Caco-2 (cell line): Measurements from ENCODE around the gene PLD4. TPM values are rescaled to one million over a fixed set of nuclear protein-coding genes. Genes with fewer than 3 reads are reported as not detected.
"Not testable (repeated sequence)": the region's sequence is repeated elsewhere in the genome, so short reads cannot be mapped to it uniquely, and the experiment has no call there.

Source experiments
- BruUV-seq: library from RNA; stranded (reverse); fragments of 400-500 nt; replicated peaks from 2 replicates; lab custom pipeline; 2021; lab: Mats Ljungman, UMichigan
- CTCF ChIA-PET: fragments of 300-600 bp; sonication (Branson Sonifier 250); formaldehyde crosslinking; loops from one replicate; lab custom pipeline; 2022; ENCODE audit warnings: antibody characterized with exemption; lab: Charles Lee
- POLR2A ChIA-PET: fragments of 300-600 bp; sonication (Branson Sonifier 250); formaldehyde crosslinking; loops from one replicate; lab custom pipeline; 2022; ENCODE audit warnings: antibody characterized with exemption; lab: Charles Lee
- DNase-seq, 2 experiments: peaks; one replicate each; pipeline versions ENCODE4 v3.0.0 to v3.0.0-alpha.2; 2020 to 2022
- H3K27me3 ChIP-seq: replicated peaks from 2 replicates; pipeline ENCODE4 v1.6.0; 2011; ENCODE audit warnings: low read length; ENCODE audit not compliant: control insufficient read depth, insufficient read depth
- H3K36me3 ChIP-seq: 2 replicates; pipeline ENCODE4 v1.5.1; 2011; ENCODE audit warnings: low read length; ENCODE audit not compliant: control insufficient read depth, insufficient read depth
- H3K4me1 ChIP-seq: fragments of 250-450 bp; sonication (Bioruptor Pico); 2 replicates; pipeline ENCODE4 v1.5.1; 2020; ENCODE audit warnings: mild to moderate bottlenecking
- H3K4me3 ChIP-seq: 2 replicates; pipeline ENCODE4 v1.5.1; 2011; ENCODE audit warnings: low read depth, mild to moderate bottlenecking, control low read depth, low read length
- H3K9me3 ChIP-seq: fragments of 250-450 bp; sonication (Bioruptor Pico); 2 replicates; pipeline ENCODE4 v1.5.1; 2020; ENCODE audit warnings: mild to moderate bottlenecking, moderate library complexity
- H3K27ac Mint-ChIP-seq: one replicate; pipeline ENCODE4 v1.8.0; 2022; ENCODE audit warnings: mixed read lengths; ENCODE audit not compliant: unreplicated experiment
- H3K27me3 Mint-ChIP-seq: one replicate; pipeline ENCODE4 v1.8.0; 2022; ENCODE audit warnings: mixed read lengths; ENCODE audit not compliant: insufficient read depth, unreplicated experiment
- H3K36me3 Mint-ChIP-seq: one replicate; pipeline ENCODE4 v1.8.0; 2022; ENCODE audit warnings: mild to moderate bottlenecking, mixed read lengths; ENCODE audit not compliant: insufficient read depth, unreplicated experiment
- H3K4me1 Mint-ChIP-seq: one replicate; pipeline ENCODE4 v1.8.0; 2022; ENCODE audit warnings: low read depth, mixed read lengths; ENCODE audit not compliant: unreplicated experiment
- H3K4me3 Mint-ChIP-seq: one replicate; pipeline ENCODE4 v1.8.0; 2022; ENCODE audit warnings: mild to moderate bottlenecking, moderate library complexity, mixed read lengths; ENCODE audit not compliant: unreplicated experiment
- H3K9me3 Mint-ChIP-seq: one replicate; pipeline ENCODE4 v1.8.0; 2022; ENCODE audit warnings: mixed read lengths; ENCODE audit not compliant: unreplicated experiment
- intact Hi-C: fragments of 100-400 bp; cut with micrococcal nuclease; formaldehyde crosslinking; loops from one replicate; pipeline ENCODE4 v1.10.0; 2022; ENCODE audit not compliant: unreplicated experiment
- total RNA-seq: library from RNA; stranded (reverse); gene quantifications from 2 replicates; pipeline ENCODE4 v1.2.3, GENCODE V29; 2022
- TF ChIP-seq, protein P1 (sequence below), 2 experiments: fragments of 200-600 bp in 1 of 2; IDR thresholded peaks; 1 replicate in 1 of 2; 2 replicates in 1 of 2; pipeline versions ENCODE4 v1.5.1 to v1.8.0; 2011 to 2022; ENCODE audit warnings: antibody characterized with exemption in 1 of 2, control low read depth in 1 of 2, inconsistent platforms in 1 of 2, low read depth in 1 of 2, low read length in 1 of 2, mild to moderate bottlenecking in 1 of 2, moderate library complexity in 1 of 2; ENCODE audit not compliant: insufficient read depth in 1 of 2, severe bottlenecking in 1 of 2, unreplicated experiment in 1 of 2

The PLD4 gene
- total RNA-seq, 1 experiment from 2014 or later: not detected

GRCh38 chr14:104888489-104889374, 35.9 kb upstream of the PLD4 start:
- Mint-ChIP-seq H3K36me3 (peaks cover 22% of the 10 kb centered on the region), H3K4me3 (no peak overlapping the region), H3K27ac (no peak overlapping the region), H3K9me3 (no peaks in the 10 kb centered on the region), H3K4me1 (no peaks in the 10 kb centered on the region), H3K27me3 (no peaks in the 10 kb centered on the region)
- POLR2A ChIA-PET: no interaction called here
- Histone ChIP-seq H3K4me3 (no peak overlapping the region), H3K36me3 (no peaks in the 10 kb centered on the region), H3K9me3 (no peaks in the 10 kb centered on the region), H3K27me3 (no peaks in the 10 kb centered on the region), H3K4me1 (no peaks in the 10 kb centered on the region)
- peak in 1 of 2 experiments; percentile 32 for DNase-seq
- TF ChIP-seq, protein P1, sequence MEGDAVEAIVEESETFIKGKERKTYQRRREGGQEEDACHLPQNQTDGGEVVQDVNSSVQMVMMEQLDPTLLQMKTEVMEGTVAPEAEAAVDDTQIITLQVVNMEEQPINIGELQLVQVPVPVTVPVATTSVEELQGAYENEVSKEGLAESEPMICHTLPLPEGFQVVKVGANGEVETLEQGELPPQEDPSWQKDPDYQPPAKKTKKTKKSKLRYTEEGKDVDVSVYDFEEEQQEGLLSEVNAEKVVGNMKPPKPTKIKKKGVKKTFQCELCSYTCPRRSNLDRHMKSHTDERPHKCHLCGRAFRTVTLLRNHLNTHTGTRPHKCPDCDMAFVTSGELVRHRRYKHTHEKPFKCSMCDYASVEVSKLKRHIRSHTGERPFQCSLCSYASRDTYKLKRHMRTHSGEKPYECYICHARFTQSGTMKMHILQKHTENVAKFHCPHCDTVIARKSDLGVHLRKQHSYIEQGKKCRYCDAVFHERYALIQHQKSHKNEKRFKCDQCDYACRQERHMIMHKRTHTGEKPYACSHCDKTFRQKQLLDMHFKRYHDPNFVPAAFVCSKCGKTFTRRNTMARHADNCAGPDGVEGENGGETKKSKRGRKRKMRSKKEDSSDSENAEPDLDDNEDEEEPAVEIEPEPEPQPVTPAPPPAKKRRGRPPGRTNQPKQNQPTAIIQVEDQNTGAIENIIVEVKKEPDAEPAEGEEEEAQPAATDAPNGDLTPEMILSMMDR (IDR thresholded peaks at IDR 0.05; ENCODE audit: insufficient read depth in 1 of 2, low read depth in 1 of 2, low read length in 1 of 2, severe bottlenecking in 1 of 2, unreplicated experiment in 1 of 2): no peak
- no TSS peak for BruUV-seq
- CTCF ChIA-PET: interaction anchor here (0.6 kb wide), 1 partner anchor 62 kb away, joined by 3 read pairs; no protein-coding TSS in a partner anchor
- intact Hi-C loops: no loop called here

GRCh38 chr14:104889375-104889757, 35.3 kb upstream of the PLD4 start:
- peak overlapping the region; percentile 74 for H3K27ac Mint-ChIP-seq
- Histone ChIP-seq H3K27me3 (no peaks in the 10 kb centered on the region), H3K36me3 (no peaks in the 10 kb centered on the region), H3K4me1 (no peaks in the 10 kb centered on the region), H3K9me3 (no peaks in the 10 kb centered on the region), H3K4me3 (no peak overlapping the region)
- no TSS peak for BruUV-seq
- CTCF ChIA-PET: interaction anchor here (0.6 kb wide), 1 partner anchor 63 kb away, joined by 3 read pairs; no protein-coding TSS in a partner anchor
- no peaks in the 10 kb centered on the region for H3K27me3 Mint-ChIP-seq
- TF ChIP-seq, protein P1 (IDR thresholded peaks at IDR 0.05; ENCODE audit: insufficient read depth in 1 of 2, low read depth in 1 of 2, low read length in 1 of 2, severe bottlenecking in 1 of 2, unreplicated experiment in 1 of 2): no peak
- DNase-seq: no peak
- H3K4me3 Mint-ChIP-seq: no peak overlapping the region
- POLR2A ChIA-PET: no interaction called here
- H3K4me1 Mint-ChIP-seq: no peaks in the 10 kb centered on the region
- peaks cover 22% of the 10 kb centered on the region for H3K36me3 Mint-ChIP-seq
- H3K9me3 Mint-ChIP-seq: no peaks in the 10 kb centered on the region
- intact Hi-C loops: no loop called here

DNA sequence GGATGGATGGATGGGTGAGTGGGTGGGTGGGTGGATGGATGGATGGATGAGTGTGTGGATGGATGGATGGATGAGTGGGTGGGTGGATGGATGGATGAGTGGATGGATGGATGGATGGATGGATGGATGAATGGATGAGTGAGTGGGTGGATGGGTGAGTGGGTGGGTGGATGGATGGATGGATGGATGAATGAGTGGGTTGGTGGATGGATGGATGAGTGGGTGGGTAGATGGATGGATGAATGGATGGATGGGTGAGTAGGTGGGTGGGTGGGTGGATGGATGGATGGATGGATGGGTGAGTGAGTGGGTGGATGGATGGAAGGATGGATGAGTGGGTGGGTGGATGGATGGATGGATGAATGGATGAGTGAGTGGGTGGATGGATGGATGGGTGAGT, 34.4 kb upstream of the PLD4 start:
- BruUV-seq: not testable (repeated sequence)

More for the DNA sequence above, 34.4 kb upstream of the PLD4 start:
- DNase-seq, H3K4me3 Mint-ChIP-seq, H3K27me3 ChIP-seq, H3K27me3 Mint-ChIP-seq, H3K4me1 Mint-ChIP-seq, H3K36me3 ChIP-seq, H3K27ac Mint-ChIP-seq, H3K9me3 Mint-ChIP-seq, CTCF ChIA-PET, intact Hi-C loops, H3K4me1 ChIP-seq, H3K9me3 ChIP-seq, POLR2A ChIA-PET, H3K4me3 ChIP-seq: not testable (repeated sequence)
- H3K36me3 Mint-ChIP-seq: peaks cover 22% of the 10 kb centered on the region
